IPS-11a (cell line): ENCODE measurements around the gene TTC14.

ENCODE experiments used
- H3K4me3 ChIP-seq: one replicate; pipeline ENCODE4 v1.5.1; 2013; ENCODE audit warnings: low read depth, low read length, control low read depth

Gene TTC14

GRCh38 chr3:180631317-180631716 is 29.4 kb downstream of the TTC14 start:
- H3K4me3 ChIP-seq: no peak overlapping the region

- no peak overlapping the region for H3K4me3 ChIP-seq
Observed at GRCh38 chr3:180633722-180634121, 31.8 kb downstream of the TTC14 start.

- H3K4me3 ChIP-seq: no peak overlapping the region
Observed at GRCh38 chr3:180640987-180641386, 39.0 kb downstream of the TTC14 start.

GRCh38 chr3:180646187-180646790 is 44.3 kb downstream of the TTC14 start:
- no peak overlapping the region for H3K4me3 ChIP-seq

- H3K4me3 ChIP-seq: no peak overlapping the region
Observed at GRCh38 chr3:180656406-180656805, 54.4 kb downstream of the TTC14 start.

GRCh38 chr3:180657094-180657493 is 55.1 kb downstream of the TTC14 start:
- H3K4me3 ChIP-seq: no peak overlapping the region
